Astrocyte of the hippocampus (primary cell): ENCODE results near the gene SNX27.

Experiments
- DNase-seq: peaks from one replicate; pipeline ENCODE4 v3.0.0; 2011; ENCODE audit warnings: low read depth, low spot score

Gene SNX27

GRCh38 chr1:151611832-151612500 lies at the start of gene SNX27:
Gene SNX27 (plus strand): TSS chr1:151612050. CDS start chr1:151612202, 152 bp downstream.
- DNase-seq, result peak; percentile 97

GRCh38 chr1:151562661-151563060 lies 49.2 kb upstream of the SNX27 start:
- DNase-seq, result no peak

GRCh38 chr1:151563376-151563775 lies 48.5 kb upstream of the SNX27 start:
- DNase-seq, result no peak

- DNase-seq, result no peak
These were observed 46.2 kb upstream of the SNX27 start for GRCh38 chr1:151565502-151566189.

GRCh38 chr1:151568626-151569088 lies 43.2 kb upstream of the SNX27 start:
- no peak for DNase-seq

- DNase-seq, result no peak
These were observed 41.0 kb upstream of the SNX27 start for GRCh38 chr1:151570819-151571218.

- peak; percentile 41 for DNase-seq
These were observed 37.0 kb upstream of the SNX27 start for GRCh38 chr1:151574575-151575529.

- no peak for DNase-seq
These were observed 34.7 kb upstream of the SNX27 start for GRCh38 chr1:151577173-151577572.

GRCh38 chr1:151578941-151579340 lies 32.9 kb upstream of the SNX27 start:
- no peak for DNase-seq

- DNase-seq, result peak; percentile 29
These were observed 32.2 kb upstream of the SNX27 start for GRCh38 chr1:151579436-151580225.

- no peak for DNase-seq
These were observed 30.4 kb upstream of the SNX27 start for GRCh38 chr1:151581451-151581850.

- DNase-seq, result no peak
These were observed 29.9 kb upstream of the SNX27 start for GRCh38 chr1:151581921-151582320.

- DNase-seq, result no peak
These were observed 28.1 kb upstream of the SNX27 start for GRCh38 chr1:151583796-151584195.

- no peak for DNase-seq
These were observed 27.6 kb upstream of the SNX27 start for GRCh38 chr1:151584278-151584677.

- no peak for DNase-seq
These were observed 27.1 kb upstream of the SNX27 start for GRCh38 chr1:151584780-151585179.

GRCh38 chr1:151585622-151586021 lies 26.2 kb upstream of the SNX27 start:
- DNase-seq, result peak; percentile 60

GRCh38 chr1:151590961-151591360 lies 20.9 kb upstream of the SNX27 start:
- DNase-seq, result no peak

GRCh38 chr1:151593730-151594129 lies 18.1 kb upstream of the SNX27 start:
- DNase-seq, result no peak

GRCh38 chr1:151594143-151594625 lies 17.7 kb upstream of the SNX27 start:
- peak; percentile 71 for DNase-seq

GRCh38 chr1:151596166-151596953 lies 15.5 kb upstream of the SNX27 start:
- peak; percentile 37 for DNase-seq
